ENCODE results near the gene DLGAP1. TPM values are rescaled to one million over a fixed set of nuclear protein-coding genes. Genes with fewer than 3 reads are reported as not detected.

DLGAP1 gene
- total and polyA plus RNA-seq, 2 of the 8 experiments (the other 6 are each of a cell fraction or from before 2014, with no cell fraction given), result 11.8 to 16.9 TPM

GRCh38 chr18:3679241-3679640, 775.9 kb downstream of the DLGAP1 start (continued):
- TF ChIP-seq EP300 (IDR thresholded peaks at IDR 0.05; ENCODE audit: borderline replicate concordance in 1 of 2, low read depth in 2 of 2, low read length in 2 of 2) (no peak), RAD21 (IDR thresholded peaks at IDR 0.05 in 1 of 2, conservative IDR thresholded peaks at IDR 0.05 in 1 of 2; ENCODE audit: low read depth in 2 of 2, low read length in 2 of 2) (no peak), TCF12 (IDR thresholded peaks at IDR 0.05; ENCODE audit: low read depth, low read length) (no peak)
